ENCODE measurements around the gene CHGA.

DNA sequence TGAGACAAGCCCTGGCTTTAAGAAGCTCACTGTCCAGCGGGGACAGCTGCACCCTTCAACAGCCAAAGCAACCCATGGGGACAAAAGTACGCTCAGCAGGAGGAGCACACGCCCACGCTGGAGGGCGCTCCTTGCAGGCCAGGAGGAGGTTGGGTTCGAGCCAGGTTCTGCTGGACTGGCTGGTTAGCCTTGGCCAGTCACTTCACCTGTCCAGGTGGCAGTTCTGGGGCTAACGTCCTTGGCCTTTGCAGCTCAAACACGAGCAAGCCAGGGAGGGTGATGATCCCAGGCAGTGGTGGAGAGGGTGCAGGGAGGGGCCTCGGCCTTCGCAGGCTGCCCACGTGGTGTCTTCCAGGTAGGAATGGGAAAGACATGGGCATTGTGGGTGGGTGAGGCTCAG is 13.1 kb downstream of the CHGA start:
- no peak for TF ChIP-seq POLR2A (IDR thresholded peaks at IDR 0.05)
- TF ChIP-seq, protein P1, sequence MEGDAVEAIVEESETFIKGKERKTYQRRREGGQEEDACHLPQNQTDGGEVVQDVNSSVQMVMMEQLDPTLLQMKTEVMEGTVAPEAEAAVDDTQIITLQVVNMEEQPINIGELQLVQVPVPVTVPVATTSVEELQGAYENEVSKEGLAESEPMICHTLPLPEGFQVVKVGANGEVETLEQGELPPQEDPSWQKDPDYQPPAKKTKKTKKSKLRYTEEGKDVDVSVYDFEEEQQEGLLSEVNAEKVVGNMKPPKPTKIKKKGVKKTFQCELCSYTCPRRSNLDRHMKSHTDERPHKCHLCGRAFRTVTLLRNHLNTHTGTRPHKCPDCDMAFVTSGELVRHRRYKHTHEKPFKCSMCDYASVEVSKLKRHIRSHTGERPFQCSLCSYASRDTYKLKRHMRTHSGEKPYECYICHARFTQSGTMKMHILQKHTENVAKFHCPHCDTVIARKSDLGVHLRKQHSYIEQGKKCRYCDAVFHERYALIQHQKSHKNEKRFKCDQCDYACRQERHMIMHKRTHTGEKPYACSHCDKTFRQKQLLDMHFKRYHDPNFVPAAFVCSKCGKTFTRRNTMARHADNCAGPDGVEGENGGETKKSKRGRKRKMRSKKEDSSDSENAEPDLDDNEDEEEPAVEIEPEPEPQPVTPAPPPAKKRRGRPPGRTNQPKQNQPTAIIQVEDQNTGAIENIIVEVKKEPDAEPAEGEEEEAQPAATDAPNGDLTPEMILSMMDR (IDR thresholded peaks at IDR 0.05) = no peak

Measured in right lobe of liver (tissue), 4 donors.